ENCODE results near the gene MTUS2.

DNA sequence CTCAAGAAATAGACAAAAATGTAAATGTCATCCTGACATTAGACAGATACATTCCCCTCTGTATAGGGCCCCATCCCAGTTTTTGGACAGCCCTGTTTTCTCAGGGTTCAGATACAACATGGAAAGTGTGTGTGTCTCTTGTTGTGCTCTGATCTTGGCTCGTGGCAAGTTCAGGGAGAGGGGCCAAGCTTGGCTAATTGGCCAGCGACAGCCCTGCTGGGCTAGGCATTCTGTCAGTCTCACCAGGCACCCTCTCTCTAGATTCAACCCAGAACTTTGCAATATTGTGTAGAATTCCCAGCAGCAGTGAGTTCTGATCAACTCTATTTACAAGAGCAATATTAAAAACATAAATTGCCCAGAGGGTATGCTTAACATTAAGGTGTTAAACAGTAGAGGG is 30.1 kb downstream of the MTUS2 start:
- TF ChIP-seq, protein P1, sequence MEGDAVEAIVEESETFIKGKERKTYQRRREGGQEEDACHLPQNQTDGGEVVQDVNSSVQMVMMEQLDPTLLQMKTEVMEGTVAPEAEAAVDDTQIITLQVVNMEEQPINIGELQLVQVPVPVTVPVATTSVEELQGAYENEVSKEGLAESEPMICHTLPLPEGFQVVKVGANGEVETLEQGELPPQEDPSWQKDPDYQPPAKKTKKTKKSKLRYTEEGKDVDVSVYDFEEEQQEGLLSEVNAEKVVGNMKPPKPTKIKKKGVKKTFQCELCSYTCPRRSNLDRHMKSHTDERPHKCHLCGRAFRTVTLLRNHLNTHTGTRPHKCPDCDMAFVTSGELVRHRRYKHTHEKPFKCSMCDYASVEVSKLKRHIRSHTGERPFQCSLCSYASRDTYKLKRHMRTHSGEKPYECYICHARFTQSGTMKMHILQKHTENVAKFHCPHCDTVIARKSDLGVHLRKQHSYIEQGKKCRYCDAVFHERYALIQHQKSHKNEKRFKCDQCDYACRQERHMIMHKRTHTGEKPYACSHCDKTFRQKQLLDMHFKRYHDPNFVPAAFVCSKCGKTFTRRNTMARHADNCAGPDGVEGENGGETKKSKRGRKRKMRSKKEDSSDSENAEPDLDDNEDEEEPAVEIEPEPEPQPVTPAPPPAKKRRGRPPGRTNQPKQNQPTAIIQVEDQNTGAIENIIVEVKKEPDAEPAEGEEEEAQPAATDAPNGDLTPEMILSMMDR (conservative IDR thresholded peaks at IDR 0.05; ENCODE audit: low read depth, low read length): no peak
- no peak for TF ChIP-seq EZH2 (IDR thresholded peaks at IDR 0.05; ENCODE audit: borderline replicate concordance, low read depth, low read length, poor library complexity, severe bottlenecking)
